Ureter (tissue), 1 donor: ENCODE measurements around the gene PLPP7. TPM values are rescaled to one million over a fixed set of nuclear protein-coding genes. Genes with fewer than 3 reads are reported as not detected.

ENCODE experiments used
- DNase-seq: peaks from one replicate; pipeline ENCODE4 v3.0.0-alpha.2; 2020; ENCODE audit warnings: low spot score
- total RNA-seq: library from RNA; stranded (reverse); gene quantifications from one replicate; pipeline ENCODE4 v1.2.4, GENCODE V29; 2023
- donor health status: DM: yes; HTN: yes; CAD: no.

Gene PLPP7
- total RNA-seq, 1 donor from 2014 or later: 3.9 TPM

- DNase-seq: no peak
Observed at GRCh38 chr9:131303381-131304321, 14.1 kb downstream of the PLPP7 start.

DNA sequence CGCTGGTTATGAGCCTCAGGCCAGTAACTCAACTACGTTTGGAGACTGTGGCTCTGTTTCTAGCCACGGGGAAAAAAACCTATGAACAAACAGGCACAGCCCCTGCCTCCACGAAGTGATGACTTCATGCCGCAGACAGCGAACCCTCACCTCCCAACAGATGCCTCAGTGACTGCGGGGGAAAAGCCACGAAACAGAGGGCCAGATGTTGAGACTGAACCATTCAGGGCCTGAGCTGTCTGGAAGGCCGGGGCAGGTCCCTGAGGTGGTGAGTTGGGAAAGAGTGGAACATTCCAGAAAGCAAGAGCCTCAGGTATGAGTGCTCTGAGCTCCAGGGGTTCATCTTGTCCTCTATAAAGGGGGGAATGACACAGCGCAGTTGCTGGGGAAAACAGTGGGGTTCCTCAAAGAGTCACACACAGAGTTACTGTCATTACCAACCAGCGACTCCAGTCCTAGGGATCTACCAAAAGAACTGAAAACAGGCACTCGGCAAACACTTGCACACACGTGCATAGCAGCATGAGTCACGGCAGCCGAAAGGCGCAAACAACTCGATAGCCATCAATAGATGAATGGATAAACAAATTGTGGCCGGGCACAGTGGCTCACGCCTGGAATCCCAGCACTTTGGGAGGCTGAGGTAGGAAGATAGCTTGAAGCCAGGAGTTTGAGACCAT is 15.3 kb downstream of the PLPP7 start:
- no peak for DNase-seq

- no peak for DNase-seq
Observed at GRCh38 chr9:131306397-131307004, 17.0 kb downstream of the PLPP7 start.

- DNase-seq: no peak
Observed at GRCh38 chr9:131307974-131308373, 18.5 kb downstream of the PLPP7 start.

DNA sequence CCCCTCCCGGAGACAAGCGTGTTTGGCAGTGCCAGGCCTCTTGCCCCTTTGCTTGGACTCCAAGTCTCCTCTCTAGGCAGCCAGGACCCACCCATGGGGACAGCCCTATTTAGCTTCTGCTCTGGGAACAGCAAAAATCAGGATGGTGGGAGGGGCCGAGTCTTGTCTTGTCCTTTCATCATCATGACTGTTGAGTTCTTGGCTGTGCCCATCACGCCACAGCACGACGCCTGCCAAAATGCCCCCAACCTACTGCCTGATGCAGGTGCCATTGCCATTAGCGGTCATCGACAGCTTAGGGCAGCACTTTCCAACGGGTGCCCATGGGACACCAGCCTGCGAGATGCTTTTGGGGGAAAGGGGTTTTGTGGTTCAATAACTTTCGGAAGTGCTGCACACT is 18.9 kb downstream of the PLPP7 start:
- DNase-seq: no peak

DNA sequence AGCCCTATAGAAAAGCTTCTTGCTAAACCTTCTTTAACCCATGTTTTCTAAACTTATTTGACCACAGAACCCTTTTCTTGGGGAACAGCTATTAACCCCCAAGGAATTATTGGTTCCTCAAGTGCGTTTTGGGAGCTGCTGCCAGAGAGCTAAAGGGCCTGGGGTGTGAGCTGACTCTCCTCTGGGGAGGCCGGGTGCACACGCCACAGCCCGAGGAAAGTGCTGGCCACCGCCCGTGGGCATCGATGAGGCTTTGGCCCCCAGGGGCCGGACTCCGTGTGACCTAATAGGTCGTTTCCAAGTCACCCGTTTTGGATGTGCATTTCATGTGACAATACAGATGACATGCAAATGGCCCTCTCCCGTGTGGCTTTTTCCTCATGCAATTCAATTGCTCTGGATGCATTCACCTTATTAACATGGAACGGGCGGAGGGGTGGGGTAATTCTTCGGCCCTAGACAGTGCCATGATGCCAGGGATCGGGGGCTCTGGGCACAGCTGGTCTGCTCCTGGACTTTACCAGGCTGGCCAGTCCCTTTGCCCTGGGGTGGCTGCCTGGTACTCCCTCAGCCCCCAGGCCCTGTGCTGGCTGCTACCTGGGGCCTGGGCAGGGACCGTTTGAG is 19.5 kb downstream of the PLPP7 start:
- DNase-seq: no peak

DNA sequence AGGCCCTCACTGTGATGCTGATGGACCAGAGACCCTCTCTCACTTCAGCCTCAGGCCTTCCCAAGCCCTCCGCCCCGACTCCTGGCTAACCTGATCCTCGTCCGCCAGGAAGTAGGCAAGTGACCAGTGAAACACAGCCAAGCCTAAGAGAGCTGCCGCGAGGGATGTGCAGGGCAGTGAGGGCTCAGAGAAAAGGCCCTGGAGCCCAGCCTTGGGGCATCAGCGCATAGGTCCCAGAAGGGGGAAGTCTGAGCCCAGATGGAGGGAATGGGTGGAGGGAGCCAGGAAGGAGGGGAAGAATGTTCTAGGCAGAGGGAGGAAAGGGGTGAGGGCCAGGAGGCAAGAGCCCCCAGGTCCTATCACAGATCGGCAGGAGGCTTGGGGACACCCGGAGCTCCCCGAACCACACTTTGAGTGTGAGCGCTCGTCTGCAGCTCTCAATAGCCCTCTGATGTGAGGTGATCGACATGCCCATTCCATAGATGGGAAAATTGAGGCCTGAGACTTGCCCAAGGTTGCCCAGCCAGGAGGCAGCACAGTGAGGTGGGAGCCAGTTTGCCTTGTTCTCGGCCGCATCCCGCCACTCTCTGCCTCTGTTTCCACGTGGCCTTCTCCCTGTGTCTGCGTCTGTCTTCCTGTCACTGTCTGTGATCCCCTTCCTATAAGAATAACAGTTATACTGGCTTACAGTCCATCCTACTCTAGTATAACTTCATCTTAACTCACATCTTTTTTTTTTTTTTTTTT is 20.2 kb downstream of the PLPP7 start:
- no peak for DNase-seq

GRCh38 chr9:131310833-131311554 is 21.5 kb downstream of the PLPP7 start:
- no peak for DNase-seq

- DNase-seq: no peak
Observed at GRCh38 chr9:131312246-131312645, 22.7 kb downstream of the PLPP7 start.

DNA sequence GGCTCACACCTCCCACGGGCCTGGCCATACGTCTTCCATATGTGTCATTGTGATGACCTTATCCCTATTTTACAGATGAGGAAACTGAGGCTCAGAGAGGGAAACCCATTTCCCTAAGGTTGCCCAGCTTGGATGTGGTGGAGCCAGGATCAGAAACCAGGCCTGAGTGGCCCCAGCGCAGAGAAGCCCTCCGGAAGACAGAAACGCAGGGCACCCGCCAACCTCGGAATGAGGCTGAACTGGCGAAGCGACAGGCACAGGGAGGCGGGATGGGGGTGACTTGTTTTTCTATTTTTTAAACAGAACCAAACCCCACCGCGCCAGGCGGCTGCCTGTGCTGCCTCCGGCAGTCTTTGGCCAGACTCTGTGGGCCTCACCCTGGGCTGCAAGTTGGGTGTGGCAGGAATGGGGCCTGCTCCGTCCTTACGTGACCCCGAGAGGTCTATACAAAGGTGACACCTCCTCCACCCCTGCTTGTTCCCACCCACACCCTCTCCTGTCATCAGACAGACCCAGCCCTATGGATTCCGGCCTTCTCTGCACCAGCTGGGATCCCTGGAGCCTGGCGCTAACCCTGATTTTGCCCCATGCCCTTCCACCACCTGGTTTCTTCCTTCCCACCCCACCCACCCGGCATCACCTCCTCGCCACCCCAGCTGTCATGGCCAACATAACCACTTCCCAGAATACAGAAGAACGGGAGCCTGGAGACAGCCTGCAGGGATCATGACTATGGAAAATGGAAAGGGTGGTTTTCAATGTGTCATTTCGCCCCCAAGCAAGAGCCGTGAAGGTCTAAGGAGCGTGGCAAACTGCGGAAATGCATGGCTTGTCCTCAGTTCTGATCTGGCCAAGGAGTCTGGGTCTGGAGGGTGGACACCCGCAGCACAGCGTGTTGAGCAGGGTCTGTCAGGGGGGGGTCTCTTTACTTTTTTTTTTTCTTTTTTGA is 23.6 kb downstream of the PLPP7 start:
- no peak for DNase-seq

DNA sequence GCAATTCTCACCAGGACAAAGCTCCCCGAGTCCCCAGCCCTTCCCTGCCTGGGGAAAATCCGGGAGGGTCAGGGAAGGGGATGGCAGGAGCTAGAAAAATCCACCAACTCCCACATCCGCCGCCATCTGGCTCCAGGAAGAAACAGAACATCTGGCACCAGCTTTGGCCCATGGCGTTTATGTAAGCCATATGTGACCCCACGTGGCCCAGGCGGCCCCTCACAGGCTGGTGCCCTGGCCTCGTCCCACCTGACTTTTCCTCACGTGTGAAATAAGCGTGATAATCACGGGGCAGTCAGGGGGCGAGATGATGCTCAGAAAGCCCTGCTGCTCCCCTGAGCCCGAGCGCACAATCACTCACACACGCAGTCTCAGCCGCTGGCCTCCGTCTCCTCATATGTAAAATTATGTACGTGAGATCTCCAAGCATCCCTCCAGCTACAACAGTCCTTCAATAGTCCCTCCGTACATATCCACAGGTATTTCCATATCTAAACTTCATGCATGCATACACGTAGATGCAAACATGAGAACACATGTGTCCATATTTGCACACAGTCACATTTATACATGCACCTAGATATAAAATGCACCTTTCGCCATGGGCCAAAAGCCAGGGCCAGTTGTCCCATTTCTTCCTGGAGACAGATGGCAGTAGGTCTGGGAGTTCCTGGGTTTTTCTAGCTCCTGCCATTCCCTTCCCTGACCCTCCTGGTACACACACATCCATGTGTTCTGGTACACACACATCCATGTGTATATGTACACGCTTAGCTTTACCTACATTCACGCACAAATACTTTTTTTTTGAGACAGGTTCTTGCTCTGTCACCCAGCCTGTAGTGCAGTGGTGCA is 28.9 kb downstream of the PLPP7 start:
- DNase-seq: no peak

- no peak for DNase-seq
Observed at GRCh38 chr9:131319486-131319885, 30.0 kb downstream of the PLPP7 start.

DNA sequence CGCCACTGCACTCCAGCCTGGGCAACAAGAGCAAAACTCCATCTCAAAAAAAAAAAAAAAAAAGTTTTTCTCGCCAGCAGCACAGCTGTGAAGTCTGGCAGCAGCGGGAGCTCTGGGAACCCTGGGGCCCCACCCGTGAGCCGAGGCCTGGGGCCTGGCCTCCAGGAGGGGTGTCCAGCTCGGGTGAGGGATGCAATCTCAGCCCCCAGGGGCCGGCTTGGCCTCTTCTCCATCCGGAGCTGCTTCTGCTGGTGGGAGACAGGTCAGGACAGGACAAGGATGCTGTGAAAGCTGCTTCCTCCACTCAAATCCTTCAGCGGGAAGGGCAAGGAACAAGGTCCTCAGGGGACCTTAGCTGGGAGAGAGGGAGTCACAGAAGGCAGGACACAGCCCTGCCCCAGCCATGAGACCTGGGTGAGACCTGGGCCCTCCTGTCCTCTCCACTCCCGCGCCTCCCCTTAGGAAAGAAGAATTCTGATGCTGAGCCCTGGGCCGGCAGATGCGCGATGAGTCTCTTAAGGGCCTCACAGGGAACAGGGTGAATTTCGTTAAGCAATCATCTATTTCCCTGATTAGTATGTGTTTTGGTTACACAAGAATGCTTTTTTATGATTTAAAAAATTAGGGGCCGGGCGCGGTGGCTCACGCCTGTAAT is 30.6 kb downstream of the PLPP7 start:
- no peak for DNase-seq

- no peak for DNase-seq
Observed at GRCh38 chr9:131323629-131324028, 34.1 kb downstream of the PLPP7 start.

- no peak for DNase-seq
Observed at GRCh38 chr9:131324736-131325679, 35.5 kb downstream of the PLPP7 start.

DNA sequence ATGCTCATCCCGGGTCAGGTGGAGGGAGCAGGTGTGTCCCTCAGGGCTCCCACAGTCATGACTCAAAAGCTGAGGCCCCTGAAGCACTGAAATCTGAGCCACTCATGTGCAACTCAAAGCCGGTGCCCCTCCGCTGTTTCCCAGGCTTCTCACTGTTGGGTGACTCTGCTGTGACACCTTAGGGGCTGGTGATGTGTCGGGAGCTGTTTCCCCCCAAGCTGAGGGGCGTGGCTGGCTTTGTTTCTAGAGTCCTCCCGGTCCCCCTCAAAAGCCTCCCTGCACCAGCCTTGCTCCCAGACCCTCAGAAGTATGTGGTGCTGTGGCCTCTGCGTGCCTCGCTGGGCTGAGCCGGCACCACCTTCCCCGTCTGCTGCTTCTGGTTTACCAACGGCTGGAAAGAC is 39.7 kb downstream of the PLPP7 start:
- no peak for DNase-seq
